Endothelial cell of umbilical vein (primary cell): ENCODE results near the gene LHFPL4. TPM values are rescaled to one million over a fixed set of nuclear protein-coding genes. Genes with fewer than 3 reads are reported as not detected.

Experiments
- BruUV-seq: library from RNA; stranded (reverse); fragments of 400-500 nt; replicated peaks from 2 replicates; lab custom pipeline; 2021; lab: Mats Ljungman, UMichigan
- CTCF ChIA-PET: fragments of 300-600, 350-600 bp; sonication (Branson Sonifier 250); formaldehyde crosslinking; loops from one replicate; lab custom pipeline; 2021; ENCODE audit warnings: antibody characterized with exemption, inconsistent platforms; lab: Charles Lee
- POLR2A ChIA-PET: fragments of 300-600, 350-600 bp; sonication (Branson Sonifier 250); formaldehyde crosslinking; loops from one replicate; lab custom pipeline; 2021; ENCODE audit warnings: antibody characterized with exemption, inconsistent platforms; lab: Charles Lee
- DNase-seq: peaks from one replicate; pipeline ENCODE4 v3.0.0-alpha.2; 2011; ENCODE audit warnings: low read depth, low spot score
- FAIRE-seq: peaks from 2 replicates; lab custom pipeline; 2011; peaks lifted over from hg19 to GRCh38; lab: Jason Lieb, UNC
- H2AFZ ChIP-seq: 2 replicates; pipeline ENCODE4 v1.6.0; 2012; ENCODE audit warnings: low read depth, low read length, control low read depth, inconsistent platforms
- H3K27ac ChIP-seq: 2 replicates; pipeline ENCODE4 v1.5.1; 2011; ENCODE audit warnings: low read depth, mild to moderate bottlenecking, control low read depth, low read length, moderate library complexity; ENCODE audit not compliant: insufficient read depth
- H3K27me3 ChIP-seq, 2 experiments: 2 replicates each; pipeline versions ENCODE4 v1.6.0 to v1.6.1; 2011; ENCODE audit warnings: low read length in 2 of 2, mixed read lengths in 1 of 2; ENCODE audit not compliant: control insufficient read depth in 2 of 2, insufficient read depth in 2 of 2
- H3K36me3 ChIP-seq, 2 experiments: 2 replicates in 1 of 2; 3 replicates in 1 of 2; pipeline ENCODE4 v1.5.1; 2011; ENCODE audit warnings: low read length in 2 of 2, mild to moderate bottlenecking in 1 of 2, moderate library complexity in 1 of 2; ENCODE audit not compliant: control insufficient read depth in 2 of 2, insufficient read depth in 2 of 2; ENCODE audit errors: extremely low read depth in 1 of 2
- H3K4me1 ChIP-seq: 3 replicates; pipeline ENCODE4 v1.5.1; 2011; ENCODE audit warnings: mild to moderate bottlenecking, low read length; ENCODE audit not compliant: control insufficient read depth, insufficient read depth; ENCODE audit errors: extremely low read depth
- H3K4me2 ChIP-seq: 2 replicates; pipeline ENCODE4 v1.6.1; 2011; ENCODE audit warnings: low read length, control low read depth, mixed read lengths; ENCODE audit not compliant: insufficient read depth
- H3K4me3 ChIP-seq, 3 experiments: fragments of 200-600 bp in 1 of 3; sonication (generic), shearing (Covaris generic) in 1 of 3; replicated peaks in 1 of 3; 2 replicates each; pipeline ENCODE4 v1.5.1; 2011 to 2016; ENCODE audit warnings: control low read depth in 3 of 3, low read length in 3 of 3, mild to moderate bottlenecking in 2 of 3, inconsistent platforms in 1 of 3, low read depth in 1 of 3, moderate library complexity in 1 of 3; ENCODE audit not compliant: insufficient read depth in 1 of 3
- H3K79me2 ChIP-seq: 2 replicates; pipeline ENCODE4 v1.6.0; 2012; ENCODE audit warnings: low read length, inconsistent platforms; ENCODE audit not compliant: control insufficient read depth, insufficient read depth
- H3K9ac ChIP-seq: replicated peaks from 2 replicates; pipeline ENCODE3; 2011; ENCODE audit warnings: low read length, control low read depth; ENCODE audit not compliant: insufficient read depth; ENCODE audit errors: extremely low read depth
- H3K9me1 ChIP-seq: replicated peaks from 3 replicates; pipeline ENCODE4 v1.6.0; 2011; ENCODE audit warnings: mild to moderate bottlenecking, low read length; ENCODE audit not compliant: control insufficient read depth, insufficient read depth; ENCODE audit errors: extremely low read depth
- H3K9me3 ChIP-seq: replicated peaks from 2 replicates; pipeline ENCODE4 v1.5.1; 2012; ENCODE audit warnings: low read length, inconsistent platforms; ENCODE audit not compliant: control insufficient read depth, insufficient read depth
- H4K20me1 ChIP-seq: replicated peaks from 2 replicates; pipeline ENCODE3; 2011; ENCODE audit warnings: mild to moderate bottlenecking, low read length; ENCODE audit not compliant: control insufficient read depth, insufficient read depth; ENCODE audit errors: extremely low read depth
- EZH2 ChIP-seq: IDR thresholded peaks from 2 replicates; pipeline ENCODE4 v1.6.1; 2012; ENCODE audit warnings: borderline replicate concordance, low read depth, mild to moderate bottlenecking, moderate library complexity, low read length, inconsistent platforms; ENCODE audit not compliant: severe bottlenecking
- FOS ChIP-seq: IDR thresholded peaks from 2 replicates; pipeline ENCODE4 v1.6.1; 2011; ENCODE audit warnings: mild to moderate bottlenecking, low read length, moderate library complexity, borderline replicate concordance; ENCODE audit not compliant: insufficient read depth
- GATA2 ChIP-seq: IDR thresholded peaks from 2 replicates; pipeline ENCODE4 v1.7.0; 2011; ENCODE audit warnings: low read depth, mild to moderate bottlenecking, moderate library complexity, mixed read lengths, low read length; ENCODE audit not compliant: insufficient read length, insufficient read depth
- JUN ChIP-seq: IDR thresholded peaks from 2 replicates; pipeline ENCODE4 v1.6.1; 2011; ENCODE audit warnings: borderline replicate concordance, low read depth; ENCODE audit not compliant: insufficient read length, insufficient read depth
- MYC ChIP-seq: IDR thresholded peaks from one replicate; pipeline ENCODE4 v1.6.1; 2011; ENCODE audit warnings: mild to moderate bottlenecking, low read depth, low read length
- POLR2A ChIP-seq: IDR thresholded peaks from 2 replicates; pipeline ENCODE4 v1.6.1; 2012; ENCODE audit warnings: low read depth, mild to moderate bottlenecking, control low read depth, low read length
- POLR2AphosphoS5 ChIP-seq: IDR thresholded peaks from 2 replicates; pipeline ENCODE4 v1.6.1; 2012; ENCODE audit warnings: low read depth, mild to moderate bottlenecking, control low read depth, low read length, moderate library complexity; ENCODE audit not compliant: insufficient read depth
- dilution Hi-C: fragments of 300-500 bp; cut with MboI; formaldehyde crosslinking; loops from one replicate; pipeline ENCODE4 v1.15.0; 2019; ENCODE audit warnings: low sequenced_read_pairs; ENCODE audit not compliant: extremely low pct_ligation_motif_present
- intact Hi-C: fragments of 100-400 bp; cut with micrococcal nuclease; formaldehyde crosslinking; loops from one replicate; pipeline ENCODE4 v1.10.0; 2022
- polyA plus RNA-seq, 4 experiments: library from polyadenylated mRNA; depleted of rRNA in 3 of 4; stranded (reverse) in 3 of 4; unstranded in 1 of 4; fragments of >200 nt; gene quantifications; 2 replicates each; pipeline versions ENCODE4 v1.2.1 to v1.2.3, GENCODE V29; 2011 to 2012; ENCODE audit warnings: missing spikeins in 1 of 4
- total RNA-seq: library from RNA; stranded (reverse); gene quantifications from 2 replicates; pipeline ENCODE4 v1.2.3, GENCODE V29; 2021
- TF ChIP-seq, protein P1 (sequence below), 2 donors: IDR thresholded peaks; 1 replicate in 1 of 2; 2 replicates in 1 of 2; pipeline ENCODE4 v1.5.1; 2011; ENCODE audit warnings: low read length in 2 of 2, mild to moderate bottlenecking in 2 of 2, moderate library complexity in 2 of 2, control low read depth in 1 of 2, inconsistent platforms in 1 of 2, low read depth in 1 of 2; ENCODE audit not compliant: insufficient read depth in 1 of 2; ENCODE audit errors: extremely low read depth in 1 of 2
- TF ChIP-seq, protein P2 (sequence below): IDR thresholded peaks from 2 replicates; pipeline ENCODE4 v1.6.1; 2011; ENCODE audit not compliant: insufficient read depth, insufficient read length

LHFPL4 gene
- total and polyA plus RNA-seq, 2 donors (not counting 3 experiments of a cell fraction or from before 2014, with no cell fraction given) = not detected

DNA sequence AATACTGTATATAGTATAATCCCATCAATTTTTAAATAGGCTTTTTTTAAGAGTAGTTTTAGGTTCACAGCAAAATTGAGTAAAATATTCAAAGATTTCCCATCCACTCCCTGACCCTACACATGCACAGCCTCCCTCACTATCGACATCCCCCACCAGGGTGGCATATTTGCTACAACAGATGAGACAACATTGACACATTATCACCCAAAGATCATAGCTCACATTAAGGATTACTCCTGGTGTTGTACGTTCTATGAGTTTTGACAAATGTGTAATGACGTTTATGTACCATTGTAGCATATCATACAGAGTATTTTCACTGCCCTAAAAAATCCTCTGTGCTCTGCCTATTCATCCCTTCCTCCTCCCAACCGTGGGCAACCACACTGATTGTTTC is 39.3 kb downstream of the LHFPL4 start:
- no peak overlapping the region for H3K27ac ChIP-seq
- no peaks in the 10 kb centered on the region for H4K20me1 ChIP-seq
- no peak overlapping the region for H3K4me2 ChIP-seq
- no peak overlapping the region for H3K4me3 ChIP-seq
- no peak for TF ChIP-seq POLR2AphosphoS5
- no peak for DNase-seq
- no peaks in the 10 kb centered on the region for H3K36me3 ChIP-seq
- H3K4me1 ChIP-seq = no peaks in the 10 kb centered on the region
- dilution Hi-C loops (no loop called here), intact Hi-C loops (no loop called here)
- H3K9me3 ChIP-seq = no peaks in the 10 kb centered on the region
- peaks cover 5 to 7% of the 10 kb centered on the region in 2 experiments for H3K27me3 ChIP-seq
- CTCF ChIA-PET = no interaction called here
- no peak overlapping the region for H2AFZ ChIP-seq
- POLR2A ChIA-PET = no interaction called here
- H3K79me2 ChIP-seq = no peaks in the 10 kb centered on the region
- H3K9ac ChIP-seq = no peak overlapping the region
- BruUV-seq = no TSS peak
- H3K9me1 ChIP-seq = no peaks in the 10 kb centered on the region
- no peak for FAIRE-seq

DNA sequence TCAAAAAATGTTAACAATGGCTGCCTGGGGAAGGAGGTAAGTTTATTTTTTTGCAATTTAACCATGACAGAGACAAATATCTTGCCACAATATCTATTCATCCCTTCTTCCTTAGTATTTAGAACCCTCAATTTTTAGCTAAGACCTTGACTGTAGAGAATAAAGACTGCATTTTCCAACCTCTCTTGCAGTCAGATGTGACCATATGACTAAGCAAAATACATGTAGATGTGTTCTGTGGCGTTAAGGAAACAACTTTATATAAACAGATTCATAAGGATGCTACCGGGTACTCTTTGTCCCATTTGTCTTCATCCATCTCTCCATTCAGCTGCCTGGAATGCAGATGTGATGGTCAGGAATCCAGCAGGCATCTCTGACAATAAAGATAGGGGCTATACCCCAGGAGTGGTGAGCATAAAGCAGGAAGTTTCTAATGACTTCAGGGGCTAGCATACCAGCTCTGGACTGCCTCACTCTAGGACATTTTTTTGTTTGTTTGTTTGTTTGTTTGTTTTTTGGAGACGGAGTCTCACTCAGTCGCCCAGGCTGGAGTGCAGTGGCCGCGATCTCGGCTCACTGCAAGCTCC is 41.1 kb downstream of the LHFPL4 start:
- BruUV-seq = no TSS peak
- intact Hi-C loops (no loop called here), dilution Hi-C loops (no loop called here)
- H2AFZ ChIP-seq = no peak overlapping the region
- H3K9me1 ChIP-seq = no peaks in the 10 kb centered on the region
- no peaks in the 10 kb centered on the region for H3K9me3 ChIP-seq
- no peaks in the 10 kb centered on the region for H3K36me3 ChIP-seq
- FAIRE-seq (no peak), DNase-seq (no peak)
- TF ChIP-seq GATA2 (no peak), JUN (no peak), EZH2 (no peak), POLR2AphosphoS5 (no peak), POLR2A (no peak), MYC (no peak), FOS (no peak)
- TF ChIP-seq, protein P1, sequence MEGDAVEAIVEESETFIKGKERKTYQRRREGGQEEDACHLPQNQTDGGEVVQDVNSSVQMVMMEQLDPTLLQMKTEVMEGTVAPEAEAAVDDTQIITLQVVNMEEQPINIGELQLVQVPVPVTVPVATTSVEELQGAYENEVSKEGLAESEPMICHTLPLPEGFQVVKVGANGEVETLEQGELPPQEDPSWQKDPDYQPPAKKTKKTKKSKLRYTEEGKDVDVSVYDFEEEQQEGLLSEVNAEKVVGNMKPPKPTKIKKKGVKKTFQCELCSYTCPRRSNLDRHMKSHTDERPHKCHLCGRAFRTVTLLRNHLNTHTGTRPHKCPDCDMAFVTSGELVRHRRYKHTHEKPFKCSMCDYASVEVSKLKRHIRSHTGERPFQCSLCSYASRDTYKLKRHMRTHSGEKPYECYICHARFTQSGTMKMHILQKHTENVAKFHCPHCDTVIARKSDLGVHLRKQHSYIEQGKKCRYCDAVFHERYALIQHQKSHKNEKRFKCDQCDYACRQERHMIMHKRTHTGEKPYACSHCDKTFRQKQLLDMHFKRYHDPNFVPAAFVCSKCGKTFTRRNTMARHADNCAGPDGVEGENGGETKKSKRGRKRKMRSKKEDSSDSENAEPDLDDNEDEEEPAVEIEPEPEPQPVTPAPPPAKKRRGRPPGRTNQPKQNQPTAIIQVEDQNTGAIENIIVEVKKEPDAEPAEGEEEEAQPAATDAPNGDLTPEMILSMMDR (IDR thresholded peaks at IDR 0.05; ENCODE audit: extremely low read depth in 1 of 2, insufficient read depth in 1 of 2, low read depth in 1 of 2, low read length in 2 of 2) = no peak
- TF ChIP-seq, protein P2, sequence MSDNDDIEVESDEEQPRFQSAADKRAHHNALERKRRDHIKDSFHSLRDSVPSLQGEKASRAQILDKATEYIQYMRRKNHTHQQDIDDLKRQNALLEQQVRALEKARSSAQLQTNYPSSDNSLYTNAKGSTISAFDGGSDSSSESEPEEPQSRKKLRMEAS = no peak
- no peak overlapping the region for H3K4me3 ChIP-seq
- no peaks in the 10 kb centered on the region for H3K4me1 ChIP-seq
- H3K4me2 ChIP-seq = no peak overlapping the region
- H3K27ac ChIP-seq = no peak overlapping the region
- no peaks in the 10 kb centered on the region for H4K20me1 ChIP-seq
- H3K27me3 ChIP-seq = peaks cover 14 to 16% of the 10 kb centered on the region in 2 experiments
- CTCF ChIA-PET = no interaction called here
- H3K79me2 ChIP-seq = no peaks in the 10 kb centered on the region
- H3K9ac ChIP-seq = no peak overlapping the region
- POLR2A ChIA-PET = no interaction called here
